A673 (cell line): ENCODE results near the gene LARP7. TPM values are rescaled to one million over a fixed set of nuclear protein-coding genes. Genes with fewer than 3 reads are reported as not detected.
A peak's percentile ranks its signal among the peaks of the same experiment; 100 is the strongest.
"Not testable (repeated sequence)": the region's sequence is repeated elsewhere in the genome, so short reads cannot be mapped to it uniquely, and the experiment has no call there.

Source experiments
- BruUV-seq: library from RNA; stranded (reverse); fragments of 400-500 nt; replicated peaks from 2 replicates; lab custom pipeline; 2021; lab: Mats Ljungman, UMichigan
- CTCF ChIA-PET: fragments of 300-600 bp; sonication (Branson Sonifier 250); formaldehyde crosslinking; loops from one replicate; lab custom pipeline; 2022; ENCODE audit warnings: antibody characterized with exemption; lab: Charles Lee
- POLR2A ChIA-PET: fragments of 300-600 bp; sonication (Branson Sonifier 250); formaldehyde crosslinking; loops from one replicate; lab custom pipeline; 2022; ENCODE audit warnings: antibody characterized with exemption; ENCODE audit not compliant: low non-redundant PET; lab: Charles Lee
- DNase-seq: peaks from one replicate; pipeline ENCODE4 v3.0.0-alpha.2; 2015; ENCODE audit warnings: low spot score
- H3K27ac ChIP-seq: fragments of 200-600 bp; sonication (generic); 2 replicates; pipeline ENCODE4 v1.5.1; 2016; ENCODE audit warnings: mixed run types, low read depth, mild to moderate bottlenecking, mixed read lengths, antibody characterized with exemption, low read length; ENCODE audit not compliant: poor library complexity, severe bottlenecking
- H3K27me3 ChIP-seq: fragments of 200-600 bp; sonication (generic); replicated peaks from 2 replicates; pipeline ENCODE4 v1.6.1; 2017; ENCODE audit warnings: mixed run types, low read depth, mild to moderate bottlenecking, mixed read lengths, antibody characterized with exemption, low read length; ENCODE audit not compliant: insufficient read depth, poor library complexity
- H3K36me3 ChIP-seq: fragments of 200-600 bp; sonication (generic); 2 replicates; pipeline ENCODE4 v1.6.1; 2016; ENCODE audit warnings: mixed run types, mild to moderate bottlenecking, mixed read lengths, antibody characterized with exemption, low read length; ENCODE audit not compliant: insufficient read depth, poor library complexity, severe bottlenecking
- H3K4me1 ChIP-seq: fragments of 200-600 bp; sonication (generic); 2 replicates; pipeline ENCODE4 v1.6.1; 2017; ENCODE audit warnings: mixed run types, mild to moderate bottlenecking, mixed read lengths, antibody characterized with exemption, low read length; ENCODE audit not compliant: insufficient read depth, poor library complexity, severe bottlenecking
- H3K4me3 ChIP-seq: fragments of 200-600 bp; sonication (generic); 2 replicates; pipeline ENCODE4 v1.5.1; 2016; ENCODE audit warnings: low read depth, mixed run types, mild to moderate bottlenecking, mixed read lengths, low read length; ENCODE audit not compliant: poor library complexity, severe bottlenecking
- H3K9me3 ChIP-seq: fragments of 200-600 bp; sonication (generic); 2 replicates; pipeline ENCODE4 v1.6.1; 2016; ENCODE audit warnings: mixed run types, low read depth, mild to moderate bottlenecking, mixed read lengths, antibody characterized with exemption, low read length; ENCODE audit not compliant: poor library complexity, severe bottlenecking
- EZH2 ChIP-seq: fragments of 200-600 bp; sonication (generic); IDR thresholded peaks from 2 replicates; pipeline ENCODE4 v1.6.1; 2017; ENCODE audit warnings: borderline replicate concordance, low read depth, mild to moderate bottlenecking, mixed read lengths, antibody characterized with exemption, low read length; ENCODE audit not compliant: poor library complexity, severe bottlenecking
- intact Hi-C: fragments of 100-400 bp; cut with micrococcal nuclease; formaldehyde crosslinking; loops from one replicate; pipeline ENCODE4 v1.10.0; 2022; ENCODE audit not compliant: unreplicated experiment
- total RNA-seq: library from RNA; stranded (reverse); gene quantifications from 2 replicates; pipeline ENCODE4 v1.2.3, GENCODE V29; 2021
- TF ChIP-seq, protein P1 (sequence below): fragments of 300-800, 200-600 bp; sonication (generic); conservative IDR thresholded peaks from 2 replicates; pipeline ENCODE4 v1.5.1; 2017; ENCODE audit warnings: low read depth, mild to moderate bottlenecking, antibody characterized with exemption, low read length, moderate library complexity, mixed read lengths

Gene LARP7
- total RNA-seq, 1 experiment from 2014 or later = 40.8 TPM

DNA sequence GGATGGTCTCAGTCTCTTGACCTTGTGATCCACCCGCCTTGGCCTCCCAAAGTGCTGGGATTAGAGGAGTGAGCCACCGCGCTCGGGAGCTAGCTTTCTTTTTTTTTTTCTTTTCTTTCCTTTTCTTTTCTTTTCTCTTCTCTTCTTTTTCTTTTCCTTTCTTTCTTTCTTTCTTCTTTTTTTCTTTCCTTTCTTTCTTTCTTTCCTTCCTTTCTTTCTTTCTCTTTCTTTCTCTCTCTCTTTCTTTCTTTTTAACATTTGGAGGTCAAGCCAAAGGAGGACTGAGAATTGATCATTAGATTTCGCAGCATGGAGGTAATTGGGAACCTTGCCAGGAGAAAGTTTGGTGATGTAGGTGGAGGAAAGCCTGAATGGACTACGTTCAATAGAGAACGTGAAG lies 67.4 kb downstream of the LARP7 start:
- intact Hi-C loops = no loop called here
- no peak overlapping the region for H3K27ac ChIP-seq
- H3K4me1 ChIP-seq = no peaks in the 10 kb centered on the region
- H3K4me3 ChIP-seq = no peak overlapping the region
- no peak for TF ChIP-seq EZH2
- TF ChIP-seq, protein P1, sequence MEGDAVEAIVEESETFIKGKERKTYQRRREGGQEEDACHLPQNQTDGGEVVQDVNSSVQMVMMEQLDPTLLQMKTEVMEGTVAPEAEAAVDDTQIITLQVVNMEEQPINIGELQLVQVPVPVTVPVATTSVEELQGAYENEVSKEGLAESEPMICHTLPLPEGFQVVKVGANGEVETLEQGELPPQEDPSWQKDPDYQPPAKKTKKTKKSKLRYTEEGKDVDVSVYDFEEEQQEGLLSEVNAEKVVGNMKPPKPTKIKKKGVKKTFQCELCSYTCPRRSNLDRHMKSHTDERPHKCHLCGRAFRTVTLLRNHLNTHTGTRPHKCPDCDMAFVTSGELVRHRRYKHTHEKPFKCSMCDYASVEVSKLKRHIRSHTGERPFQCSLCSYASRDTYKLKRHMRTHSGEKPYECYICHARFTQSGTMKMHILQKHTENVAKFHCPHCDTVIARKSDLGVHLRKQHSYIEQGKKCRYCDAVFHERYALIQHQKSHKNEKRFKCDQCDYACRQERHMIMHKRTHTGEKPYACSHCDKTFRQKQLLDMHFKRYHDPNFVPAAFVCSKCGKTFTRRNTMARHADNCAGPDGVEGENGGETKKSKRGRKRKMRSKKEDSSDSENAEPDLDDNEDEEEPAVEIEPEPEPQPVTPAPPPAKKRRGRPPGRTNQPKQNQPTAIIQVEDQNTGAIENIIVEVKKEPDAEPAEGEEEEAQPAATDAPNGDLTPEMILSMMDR = no peak
- CTCF ChIA-PET = no interaction called here
- peaks cover 26% of the 10 kb centered on the region for H3K27me3 ChIP-seq
- no peak for DNase-seq
- H3K36me3 ChIP-seq = no peaks in the 10 kb centered on the region
- POLR2A ChIA-PET = no interaction called here
- no TSS peak for BruUV-seq
- H3K9me3 ChIP-seq = no peaks in the 10 kb centered on the region

DNA sequence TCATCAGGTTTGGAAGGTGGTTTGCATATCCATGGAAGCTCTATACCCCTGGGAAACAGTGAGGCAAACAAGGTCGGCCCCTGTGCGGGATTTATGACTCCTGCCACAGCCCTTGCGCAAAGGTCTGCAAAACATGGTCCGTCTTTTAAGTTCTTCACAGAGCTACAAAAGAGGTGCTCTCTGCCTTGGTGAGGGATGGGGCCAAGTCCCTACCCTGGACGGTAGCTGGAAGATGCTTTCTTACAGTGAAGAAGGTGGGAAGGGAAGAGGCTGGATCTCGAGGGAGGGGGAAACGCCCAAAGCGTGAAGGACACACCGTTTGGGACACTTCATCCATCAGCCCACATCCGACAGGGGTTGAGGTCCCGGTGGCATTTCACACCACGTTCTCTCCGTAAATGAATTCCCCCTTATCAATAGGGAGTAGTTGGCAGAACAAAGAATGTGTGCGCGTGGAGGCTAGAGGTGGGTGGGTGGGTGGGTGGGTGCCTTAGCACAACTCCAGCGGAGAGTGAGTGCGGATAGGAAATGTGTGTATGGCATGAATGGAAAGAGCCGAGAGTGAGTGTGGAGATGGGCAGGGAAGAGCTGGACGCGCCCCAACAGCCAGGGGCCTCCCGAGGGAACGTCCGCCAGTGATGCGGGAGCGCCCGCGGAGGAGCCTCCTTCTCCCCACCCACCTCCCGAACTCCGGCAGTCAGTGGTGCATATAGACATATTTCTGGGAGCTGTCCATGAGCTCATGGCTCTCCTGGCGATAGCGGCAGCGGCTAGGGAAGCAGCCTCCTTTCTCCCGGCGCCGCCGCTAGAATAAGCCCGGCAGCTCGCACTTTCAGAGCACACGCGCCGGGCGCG lies 68.3 kb downstream of the LARP7 start:
- POLR2A ChIA-PET = no interaction called here
- no peak overlapping the region for H3K27ac ChIP-seq
- no peak for TF ChIP-seq EZH2
- TF ChIP-seq, protein P1 = no peak
- H3K27me3 ChIP-seq = peaks cover 26% of the 10 kb centered on the region
- peak; percentile 44 for DNase-seq
- intact Hi-C loops = no loop called here
- H3K9me3 ChIP-seq = no peaks in the 10 kb centered on the region
- no peaks in the 10 kb centered on the region for H3K36me3 ChIP-seq
- no TSS peak for BruUV-seq
- no peaks in the 10 kb centered on the region for H3K4me1 ChIP-seq
- peak overlapping the region; percentile 46 for H3K4me3 ChIP-seq
- CTCF ChIA-PET = interaction anchor here (1.1 kb wide), 1 partner anchor 68 kb away, joined by 3 read pairs; no protein-coding TSS in a partner anchor

DNA sequence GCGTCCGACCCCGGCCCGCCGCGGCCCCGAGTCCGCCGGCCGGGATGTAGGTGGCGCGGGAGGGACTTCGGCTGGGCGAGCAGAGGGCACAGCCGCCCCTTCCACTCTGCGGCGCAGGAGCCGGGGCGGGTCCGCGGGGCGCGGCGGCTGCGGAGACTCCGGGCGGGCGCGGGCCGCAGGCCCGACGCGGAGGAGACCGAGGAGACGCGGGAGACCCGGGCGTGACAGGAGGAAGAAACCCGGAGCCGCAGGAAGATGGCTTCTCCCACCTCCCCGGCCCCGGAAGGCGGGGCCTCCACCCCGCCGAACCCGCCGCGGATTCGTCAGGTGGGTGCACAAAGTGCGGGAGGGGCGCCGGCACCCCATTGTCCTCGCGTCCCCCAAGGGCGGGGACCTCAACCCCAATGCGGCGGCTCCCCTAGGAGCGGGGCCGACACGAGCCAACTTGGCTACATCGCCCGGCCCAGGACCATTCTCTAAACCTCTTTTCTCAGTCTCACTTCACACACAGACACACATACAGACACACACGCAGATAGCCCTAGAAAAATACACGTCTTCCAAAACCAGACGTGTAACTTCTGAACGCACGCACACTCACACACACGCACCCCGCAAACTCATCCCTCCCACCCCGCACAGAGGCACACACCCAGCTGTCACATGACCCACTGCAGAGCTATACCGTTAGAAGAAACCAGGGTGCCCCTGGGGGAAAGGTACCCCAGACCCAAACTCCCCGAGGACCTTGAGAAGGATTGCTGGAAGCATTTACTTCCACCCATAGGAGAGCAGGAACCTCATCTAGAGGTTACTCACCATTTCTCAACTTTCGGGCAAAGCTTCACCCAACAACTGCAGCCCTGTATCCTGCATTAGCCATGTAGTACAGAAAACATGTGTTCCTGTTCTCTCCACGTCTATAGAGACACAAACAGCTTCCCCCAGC lies 69.2 kb downstream of the LARP7 start:
- CTCF ChIA-PET = interaction anchor here (1.1 kb wide), 1 partner anchor 69 kb away, joined by 3 read pairs; no protein-coding TSS in a partner anchor
- intact Hi-C loops, H3K4me1 ChIP-seq, POLR2A ChIA-PET, BruUV-seq, H3K27ac ChIP-seq, H3K9me3 ChIP-seq, H3K36me3 ChIP-seq: not testable (repeated sequence)
- peak; percentile 7 for DNase-seq
- peaks cover 26% of the 10 kb centered on the region for H3K27me3 ChIP-seq
- peak overlapping the region; percentile 46 for H3K4me3 ChIP-seq
